Caco-2 (cell line): ENCODE results near the gene MPHOSPH10. TPM values are rescaled to one million over a fixed set of nuclear protein-coding genes. Genes with fewer than 3 reads are reported as not detected.

ENCODE experiments used
- BruUV-seq: library from RNA; stranded (reverse); fragments of 400-500 nt; replicated peaks from 2 replicates; lab custom pipeline; 2021; lab: Mats Ljungman, UMichigan
- CTCF ChIA-PET: fragments of 300-600 bp; sonication (Branson Sonifier 250); formaldehyde crosslinking; loops from one replicate; lab custom pipeline; 2022; ENCODE audit warnings: antibody characterized with exemption; lab: Charles Lee
- POLR2A ChIA-PET: fragments of 300-600 bp; sonication (Branson Sonifier 250); formaldehyde crosslinking; loops from one replicate; lab custom pipeline; 2022; ENCODE audit warnings: antibody characterized with exemption; lab: Charles Lee
- DNase-seq, 2 experiments: peaks; one replicate each; pipeline versions ENCODE4 v3.0.0 to v3.0.0-alpha.2; 2020 to 2022
- H3K27me3 ChIP-seq: replicated peaks from 2 replicates; pipeline ENCODE4 v1.6.0; 2011; ENCODE audit warnings: low read length; ENCODE audit not compliant: control insufficient read depth, insufficient read depth
- H3K36me3 ChIP-seq: 2 replicates; pipeline ENCODE4 v1.5.1; 2011; ENCODE audit warnings: low read length; ENCODE audit not compliant: control insufficient read depth, insufficient read depth
- H3K4me1 ChIP-seq: fragments of 250-450 bp; sonication (Bioruptor Pico); 2 replicates; pipeline ENCODE4 v1.5.1; 2020; ENCODE audit warnings: mild to moderate bottlenecking
- H3K4me3 ChIP-seq: 2 replicates; pipeline ENCODE4 v1.5.1; 2011; ENCODE audit warnings: low read depth, mild to moderate bottlenecking, control low read depth, low read length
- H3K9me3 ChIP-seq: fragments of 250-450 bp; sonication (Bioruptor Pico); 2 replicates; pipeline ENCODE4 v1.5.1; 2020; ENCODE audit warnings: mild to moderate bottlenecking, moderate library complexity
- H3K27ac Mint-ChIP-seq: one replicate; pipeline ENCODE4 v1.8.0; 2022; ENCODE audit warnings: mixed read lengths; ENCODE audit not compliant: unreplicated experiment
- H3K27me3 Mint-ChIP-seq: one replicate; pipeline ENCODE4 v1.8.0; 2022; ENCODE audit warnings: mixed read lengths; ENCODE audit not compliant: insufficient read depth, unreplicated experiment
- H3K36me3 Mint-ChIP-seq: one replicate; pipeline ENCODE4 v1.8.0; 2022; ENCODE audit warnings: mild to moderate bottlenecking, mixed read lengths; ENCODE audit not compliant: insufficient read depth, unreplicated experiment
- H3K4me1 Mint-ChIP-seq: one replicate; pipeline ENCODE4 v1.8.0; 2022; ENCODE audit warnings: low read depth, mixed read lengths; ENCODE audit not compliant: unreplicated experiment
- H3K4me3 Mint-ChIP-seq: one replicate; pipeline ENCODE4 v1.8.0; 2022; ENCODE audit warnings: mild to moderate bottlenecking, moderate library complexity, mixed read lengths; ENCODE audit not compliant: unreplicated experiment
- H3K9me3 Mint-ChIP-seq: one replicate; pipeline ENCODE4 v1.8.0; 2022; ENCODE audit warnings: mixed read lengths; ENCODE audit not compliant: unreplicated experiment
- CTCF ChIP-seq, 2 experiments: fragments of 200-600 bp in 1 of 2; IDR thresholded peaks; 1 replicate in 1 of 2; 2 replicates in 1 of 2; pipeline versions ENCODE4 v1.5.1 to v1.8.0; 2011 to 2022; ENCODE audit warnings: antibody characterized with exemption in 1 of 2, control low read depth in 1 of 2, inconsistent platforms in 1 of 2, low read depth in 1 of 2, low read length in 1 of 2, mild to moderate bottlenecking in 1 of 2, moderate library complexity in 1 of 2; ENCODE audit not compliant: insufficient read depth in 1 of 2, severe bottlenecking in 1 of 2, unreplicated experiment in 1 of 2
- intact Hi-C: fragments of 100-400 bp; cut with micrococcal nuclease; formaldehyde crosslinking; loops from one replicate; pipeline ENCODE4 v1.10.0; 2022; ENCODE audit not compliant: unreplicated experiment
- total RNA-seq: library from RNA; stranded (reverse); gene quantifications from 2 replicates; pipeline ENCODE4 v1.2.3, GENCODE V29; 2022

The MPHOSPH10 gene
- total RNA-seq, 1 experiment from 2014 or later, result 57.8 TPM

DNA sequence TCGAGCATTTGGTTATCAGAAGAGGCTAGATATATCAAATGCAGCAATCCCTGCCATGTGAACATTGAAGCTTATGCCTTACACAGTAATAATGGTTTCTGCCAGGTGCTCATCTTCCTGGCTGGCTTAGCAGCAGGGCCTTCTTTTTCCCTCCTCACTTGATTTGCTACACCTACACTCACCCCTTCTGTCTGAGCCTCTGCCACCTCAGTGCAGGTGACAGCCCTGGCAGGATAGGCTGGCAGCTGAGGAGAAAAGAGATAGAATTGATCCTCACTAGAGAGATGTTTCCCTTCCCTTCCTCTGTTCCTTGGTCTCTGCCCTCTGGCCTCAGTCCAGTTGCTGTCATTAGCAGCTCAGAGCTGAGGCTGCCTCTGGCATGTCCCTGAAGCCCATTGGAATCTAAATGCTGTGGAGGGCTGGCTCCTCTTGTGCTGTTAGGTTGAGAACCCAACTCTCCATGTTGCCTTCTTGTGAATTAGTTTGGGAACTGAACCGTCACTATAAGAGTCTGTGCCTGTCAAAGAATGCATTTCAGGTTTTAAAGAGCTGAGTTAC is 18.2 kb downstream of the MPHOSPH10 start:
- Mint-ChIP-seq H3K36me3 (peaks cover 63% of the 10 kb centered on the region), H3K27ac (no peak overlapping the region), H3K9me3 (no peaks in the 10 kb centered on the region), H3K27me3 (no peaks in the 10 kb centered on the region), H3K4me3 (no peak overlapping the region), H3K4me1 (no peaks in the 10 kb centered on the region)
- Histone ChIP-seq H3K9me3 (no peaks in the 10 kb centered on the region), H3K27me3 (no peaks in the 10 kb centered on the region), H3K4me1 (no peaks in the 10 kb centered on the region), H3K36me3 (peaks cover 6% of the 10 kb centered on the region), H3K4me3 (no peak overlapping the region)
- ChIA-PET POLR2A (no interaction called here), CTCF (interaction anchor here (0.9 kb wide), 1 partner anchor 48 kb away, joined by 4 read pairs; no protein-coding TSS in a partner anchor)
- no peak for DNase-seq
- intact Hi-C loops, result no loop called here
- BruUV-seq, result no TSS peak
- no peak for TF ChIP-seq CTCF (IDR thresholded peaks at IDR 0.05; ENCODE audit: insufficient read depth in 1 of 2, low read depth in 1 of 2, low read length in 1 of 2, severe bottlenecking in 1 of 2, unreplicated experiment in 1 of 2)

GRCh38 chr2:71150082-71150816 is 19.8 kb downstream of the MPHOSPH10 start:
- BruUV-seq, result no TSS peak
- Mint-ChIP-seq H3K4me1 (peaks cover 2% of the 10 kb centered on the region), H3K36me3 (peaks cover 49% of the 10 kb centered on the region), H3K4me3 (no peak overlapping the region), H3K27me3 (peaks cover 1% of the 10 kb centered on the region), H3K27ac (no peak overlapping the region), H3K9me3 (no peaks in the 10 kb centered on the region)
- no peak overlapping the region for H3K4me3 ChIP-seq
- peak in 1 of 2 experiments; percentile 1 for TF ChIP-seq CTCF (IDR thresholded peaks at IDR 0.05; ENCODE audit: insufficient read depth in 1 of 2, low read depth in 1 of 2, low read length in 1 of 2, severe bottlenecking in 1 of 2, unreplicated experiment in 1 of 2)
- ChIA-PET CTCF (interaction anchor here (0.5 kb wide), 1 partner anchor 34 kb away, joined by 3 read pairs; no protein-coding TSS in a partner anchor), POLR2A (interaction anchor here (1.0 kb wide), 1 partner anchor 82 kb away, joined by 4 read pairs; the partner anchor contains the start of gene NAGK)
- no peak for DNase-seq
- no peaks in the 10 kb centered on the region for H3K4me1 ChIP-seq
- intact Hi-C loops, result no loop called here
- peaks cover 5% of the 10 kb centered on the region for H3K36me3 ChIP-seq
- H3K27me3 ChIP-seq, result no peaks in the 10 kb centered on the region
- H3K9me3 ChIP-seq, result no peaks in the 10 kb centered on the region

DNA sequence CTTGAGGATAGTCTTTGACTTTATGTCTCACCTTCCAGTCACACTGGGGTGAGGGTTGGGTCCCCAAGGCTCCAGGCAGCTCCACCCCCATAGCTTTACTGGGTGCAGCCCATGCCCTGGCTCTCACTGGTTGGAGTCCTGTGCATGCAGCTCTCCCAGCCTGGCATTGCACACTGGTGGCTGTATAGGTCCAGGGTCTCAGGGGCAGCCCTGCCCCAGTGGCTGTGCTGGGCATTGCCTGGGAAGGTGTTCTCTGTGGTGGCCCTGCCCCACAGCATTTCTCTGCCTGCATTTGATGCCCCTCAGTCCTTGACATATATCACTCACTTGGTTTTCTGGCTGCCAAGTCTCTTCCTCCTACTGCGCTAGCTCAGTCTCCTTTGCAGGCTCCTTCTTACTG is 21.2 kb downstream of the MPHOSPH10 start:
- Histone ChIP-seq H3K4me3 (no peak overlapping the region), H3K36me3 (peaks cover 2% of the 10 kb centered on the region; the same call in 1 of the 2 replicates), H3K4me1 (peaks cover 3% of the 10 kb centered on the region; the same call in 1 of the 2 replicates), H3K27me3 (no peaks in the 10 kb centered on the region), H3K9me3 (no peaks in the 10 kb centered on the region)
- CTCF ChIA-PET, result interaction anchor here (0.6 to 0.9 kb wide), 2 partner anchors 51 to 86 kb away, joined by 3 to 4 read pairs; no protein-coding TSS in a partner anchor
- no peak for TF ChIP-seq CTCF (IDR thresholded peaks at IDR 0.05; ENCODE audit: insufficient read depth in 1 of 2, low read depth in 1 of 2, low read length in 1 of 2, severe bottlenecking in 1 of 2, unreplicated experiment in 1 of 2)
- H3K36me3 Mint-ChIP-seq, result peaks cover 35% of the 10 kb centered on the region
- POLR2A ChIA-PET, result interaction anchor here (0.6 kb wide), 1 partner anchor 21 kb away, joined by 3 read pairs; the partner anchor contains the start of gene MPHOSPH10
- intact Hi-C loops, result no loop called here
- no peak for DNase-seq
- H3K27ac Mint-ChIP-seq, result no peak overlapping the region
- H3K4me3 Mint-ChIP-seq, result no peak overlapping the region
- BruUV-seq, result no TSS peak
- no peaks in the 10 kb centered on the region for H3K9me3 Mint-ChIP-seq
- H3K27me3 Mint-ChIP-seq, result peaks cover 3% of the 10 kb centered on the region
- H3K4me1 Mint-ChIP-seq, result peaks cover 4% of the 10 kb centered on the region
